K562 (cell line): ENCODE data around the gene HEXIM2. TPM values are rescaled to one million over a fixed set of nuclear protein-coding genes. Genes with fewer than 3 reads are reported as not detected.

Experiments
- ATAC-seq: fragments of 200-7000 bp; cut with Tn5 transposase; 3 replicates; pipeline ENCODE4 v1.9.1; 2020; ENCODE audit warnings: moderate library complexity
- BruUV-seq: library from RNA; stranded (reverse); fragments of 400-500 nt; replicated peaks from 2 replicates; lab custom pipeline; 2021; lab: Mats Ljungman, UMichigan
- CTCF ChIA-PET: fragments of 300-600 bp; formaldehyde crosslinking; extraction: SDS; loops from one replicate; lab custom pipeline; 2021; ENCODE audit warnings: low intra/inter-chr PET ratio; lab: Yijun Ruan, JAX
- POLR2A ChIA-PET: fragments of 300-600, 350-650 bp; sonication (Branson Sonifier 250); formaldehyde crosslinking; extraction: SDS; loops from one replicate; lab custom pipeline; 2021; ENCODE audit warnings: antibody characterized with exemption, inconsistent platforms; lab: Yijun Ruan, JAX
- DNase-seq, 4 experiments: peaks; one replicate each; pipeline versions ENCODE4 v3.0.0 to v3.0.0-alpha.2; 2011 to 2018; ENCODE audit warnings: low spot score in 3 of 4, mixed read lengths in 3 of 4; ENCODE audit errors: extremely low read depth in 1 of 4
- FAIRE-seq: peaks from 2 replicates; lab custom pipeline; 2011; peaks lifted over from hg19 to GRCh38; lab: Jason Lieb, UNC
- H2AFZ ChIP-seq: 2 replicates; pipeline ENCODE4 v1.6.0; 2011; ENCODE audit warnings: low read depth, low read length, control low read depth, inconsistent platforms
- H3K27ac ChIP-seq: fragments of 200-600 bp; 3 replicates; pipeline ENCODE4 v1.8.0; 2011; ENCODE audit warnings: low read depth, mild to moderate bottlenecking, control low read depth, inconsistent platforms, low read length, moderate library complexity, mixed read lengths; ENCODE audit errors: extremely low read depth
- H3K27me3 ChIP-seq, 2 experiments: fragments of 300-600 bp in 1 of 2; 2 replicates in 1 of 2; 3 replicates in 1 of 2; pipeline versions ENCODE4 v1.6.0 to v1.8.0; 2011; ENCODE audit warnings: inconsistent platforms in 2 of 2, low read length in 2 of 2, mild to moderate bottlenecking in 1 of 2, mixed read lengths in 1 of 2, moderate library complexity in 1 of 2; ENCODE audit not compliant: control insufficient read depth in 2 of 2, insufficient read depth in 2 of 2
- H3K36me3 ChIP-seq: fragments of 300-600 bp; 3 replicates; pipeline ENCODE4 v1.8.0; 2011; ENCODE audit warnings: mild to moderate bottlenecking, low read length, inconsistent platforms; ENCODE audit not compliant: control insufficient read depth, insufficient read depth
- H3K4me1 ChIP-seq, 2 experiments: fragments of 200-600 bp in 1 of 2; replicated peaks in 1 of 2; 2 replicates in 1 of 2; 3 replicates in 1 of 2; pipeline versions ENCODE4 v1.5.1 to v1.8.0; 2011; ENCODE audit warnings: inconsistent platforms in 2 of 2, low read length in 2 of 2, mild to moderate bottlenecking in 1 of 2, mixed read lengths in 1 of 2, moderate library complexity in 1 of 2; ENCODE audit not compliant: control insufficient read depth in 2 of 2, insufficient read depth in 2 of 2
- H3K4me2 ChIP-seq: 2 replicates; pipeline ENCODE4 v1.6.1; 2011; ENCODE audit warnings: low read length, control low read depth, inconsistent platforms, mixed read lengths; ENCODE audit not compliant: insufficient read depth
- H3K4me3 ChIP-seq: fragments of 200-600 bp; sonication (generic), shearing (Covaris generic); 2 replicates; pipeline ENCODE4 v1.5.1; 2016; ENCODE audit warnings: control low read depth, inconsistent platforms
- H3K79me2 ChIP-seq: fragments of 200-600 bp; 3 replicates; pipeline ENCODE4 v1.8.0; 2011; ENCODE audit warnings: low read length, inconsistent platforms; ENCODE audit not compliant: control insufficient read depth, insufficient read depth
- H3K9ac ChIP-seq, 2 experiments: 2 replicates each; pipeline versions ENCODE4 v1.6.0 to v1.6.1; 2011; ENCODE audit warnings: low read depth in 2 of 2, low read length in 2 of 2, control low read depth in 1 of 2, inconsistent platforms in 1 of 2, mild to moderate bottlenecking in 1 of 2, mixed read lengths in 1 of 2; ENCODE audit not compliant: insufficient read depth in 1 of 2
- H3K9me1 ChIP-seq: one replicate; pipeline ENCODE4 v1.6.0; 2011; ENCODE audit warnings: inconsistent platforms, mild to moderate bottlenecking, low read length, moderate library complexity; ENCODE audit not compliant: control insufficient read depth, insufficient read depth
- H3K9me3 ChIP-seq: replicated peaks from 2 replicates; pipeline ENCODE4 v1.5.1; 2011; ENCODE audit warnings: low read depth, low read length, inconsistent platforms; ENCODE audit not compliant: control insufficient read depth, insufficient read depth
- H4K20me1 ChIP-seq: replicated peaks from 2 replicates; pipeline ENCODE4 v1.6.1; 2011; ENCODE audit warnings: low read length, inconsistent platforms, mixed read lengths; ENCODE audit not compliant: control insufficient read depth, insufficient read depth
- ARID1B ChIP-seq: fragments of 450-650 bp; IDR thresholded peaks from 2 replicates; pipeline ENCODE4 v1.6.1; 2016; ENCODE audit warnings: antibody characterized with exemption, mild to moderate bottlenecking, inconsistent platforms
- HNRNPH1 ChIP-seq: fragments of 200-400 bp; formaldehyde crosslinking; optimal IDR thresholded peaks from 2 replicates; pipeline ENCODE3; 2017; ENCODE audit warnings: low read depth, mild to moderate bottlenecking, low read length, moderate library complexity
- PHF8 ChIP-seq: fragments of 200-600 bp; sonication (generic); IDR thresholded peaks from 2 replicates; pipeline ENCODE4 v1.6.1; 2012; ENCODE audit warnings: mixed run types, mild to moderate bottlenecking, inconsistent platforms, low read length, moderate library complexity, borderline replicate concordance
- PHTF2 ChIP-seq: fragments of 250-450 bp; sonication (Bioruptor Pico); IDR thresholded peaks from 2 replicates; pipeline ENCODE4 v1.5.0; 2021; ENCODE audit warnings: mild to moderate bottlenecking
- SAFB ChIP-seq: fragments of 200-400 bp; formaldehyde crosslinking; IDR thresholded peaks from 2 replicates; pipeline ENCODE4 v1.6.1; 2017; ENCODE audit warnings: low read depth, low read length, borderline replicate concordance
- ZBTB8A ChIP-seq: fragments of 450-650 bp; IDR thresholded peaks from 2 replicates; pipeline ENCODE4 v1.6.1; 2018; ENCODE audit warnings: mild to moderate bottlenecking, moderate library complexity; ENCODE audit not compliant: partially characterized antibody
- ZNF124 ChIP-seq: sonication (generic); formaldehyde crosslinking; IDR thresholded peaks from 2 replicates; pipeline ENCODE4 v1.8.1; 2022; ENCODE audit warnings: missing genetic modification reagents
- ZNF583 ChIP-seq: fragments of 250-450 bp; sonication (Bioruptor Pico); IDR thresholded peaks from 2 replicates; pipeline ENCODE4 v1.4.0; 2020
- WGBS: fragments of 100-300 bp; shearing (Covaris generic); methylation state at CpG from one replicate; pipeline ENCODE4 v1.1.6; 2016; ENCODE audit warnings: low coverage, mixed read lengths; ENCODE audit not compliant: insufficient coverage; ENCODE audit errors: missing lambda C conversion rate; 5-methylcytosine and 5-hydroxymethylcytosine counted together
- in situ Hi-C: fragments of 300-500 bp; cut with MboI; formaldehyde crosslinking; loops from 4 replicates; pipeline ENCODE4 v1.15.0; 2018; ENCODE audit warnings: inconsistent platforms, mixed read lengths
- intact Hi-C: fragments of 100-400 bp; cut with micrococcal nuclease; formaldehyde crosslinking; loops from 2 replicates; pipeline ENCODE4 v1.14.2; 2022
- polyA plus RNA-seq, 8 experiments: library from polyadenylated mRNA; depleted of rRNA in 4 of 8; stranded (reverse) in 5 of 8; unstranded in 3 of 8; fragments of >200 nt; fragmentation: Nextera tagmentation in 2 of 8; fragmentation: Illumina TruSeq in 1 of 8; extraction: Ambion mirVana in 2 of 8; extraction: Trizol in 1 of 8; gene quantifications; 2 replicates each; pipeline versions ENCODE4 v1.2.1 to v1.2.3, GENCODE V29; 2011 to 2014; ENCODE audit warnings: inconsistent platforms in 1 of 8, missing spikeins in 1 of 8
- total RNA-seq, 7 experiments: library from RNA; depleted of rRNA in 6 of 7; stranded (reverse); fragments of >200 nt in 6 of 7; fragmentation: Illumina TruSeq in 2 of 7; extraction: Trizol in 2 of 7; gene quantifications; 2 replicates each; pipeline versions ENCODE4 v1.2.1 to v1.2.3, GENCODE V29; 2011 to 2021; ENCODE audit warnings: low replicate concordance in 1 of 7

HEXIM2 gene
- total and polyA plus RNA-seq, 9 of the 15 experiments (the other 6 are each of a cell fraction or from before 2014, with no cell fraction given), result 0.69 to 3.4 (median 1.1) TPM; not detected in 2

DNA sequence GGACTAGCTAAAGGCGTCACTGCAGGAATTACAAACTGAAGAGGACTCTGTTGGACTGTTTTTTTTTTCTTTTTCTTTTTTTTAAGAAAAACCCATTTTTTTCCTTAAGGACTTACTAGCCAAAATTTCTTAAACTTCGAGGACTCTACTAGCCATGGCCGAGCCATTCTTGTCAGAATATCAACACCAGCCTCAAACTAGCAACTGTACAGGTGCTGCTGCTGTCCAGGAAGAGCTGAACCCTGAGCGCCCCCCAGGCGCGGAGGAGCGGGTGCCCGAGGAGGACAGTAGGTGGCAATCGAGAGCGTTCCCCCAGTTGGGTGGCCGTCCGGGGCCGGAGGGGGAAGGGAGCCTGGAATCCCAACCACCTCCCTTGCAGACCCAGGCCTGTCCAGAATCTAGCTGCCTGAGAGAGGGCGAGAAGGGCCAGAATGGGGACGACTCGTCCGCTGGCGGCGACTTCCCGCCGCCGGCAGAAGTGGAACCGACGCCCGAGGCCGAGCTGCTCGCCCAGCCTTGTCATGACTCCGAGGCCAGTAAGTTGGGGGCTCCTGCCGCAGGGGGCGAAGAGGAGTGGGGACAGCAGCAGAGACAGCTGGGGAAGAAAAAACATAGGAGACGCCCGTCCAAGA, 12.5 kb upstream of the HEXIM2 start (continued):
- TF ChIP-seq ZNF124 (CRISPR knock-in tag) (no peak), ARID1B (no peak), ZNF583 (CRISPR knock-in tag) (no peak), PHTF2 (CRISPR knock-in tag) (no peak), ZBTB8A (no peak), HNRNPH1 (no peak), PHF8 (no peak)

DNA sequence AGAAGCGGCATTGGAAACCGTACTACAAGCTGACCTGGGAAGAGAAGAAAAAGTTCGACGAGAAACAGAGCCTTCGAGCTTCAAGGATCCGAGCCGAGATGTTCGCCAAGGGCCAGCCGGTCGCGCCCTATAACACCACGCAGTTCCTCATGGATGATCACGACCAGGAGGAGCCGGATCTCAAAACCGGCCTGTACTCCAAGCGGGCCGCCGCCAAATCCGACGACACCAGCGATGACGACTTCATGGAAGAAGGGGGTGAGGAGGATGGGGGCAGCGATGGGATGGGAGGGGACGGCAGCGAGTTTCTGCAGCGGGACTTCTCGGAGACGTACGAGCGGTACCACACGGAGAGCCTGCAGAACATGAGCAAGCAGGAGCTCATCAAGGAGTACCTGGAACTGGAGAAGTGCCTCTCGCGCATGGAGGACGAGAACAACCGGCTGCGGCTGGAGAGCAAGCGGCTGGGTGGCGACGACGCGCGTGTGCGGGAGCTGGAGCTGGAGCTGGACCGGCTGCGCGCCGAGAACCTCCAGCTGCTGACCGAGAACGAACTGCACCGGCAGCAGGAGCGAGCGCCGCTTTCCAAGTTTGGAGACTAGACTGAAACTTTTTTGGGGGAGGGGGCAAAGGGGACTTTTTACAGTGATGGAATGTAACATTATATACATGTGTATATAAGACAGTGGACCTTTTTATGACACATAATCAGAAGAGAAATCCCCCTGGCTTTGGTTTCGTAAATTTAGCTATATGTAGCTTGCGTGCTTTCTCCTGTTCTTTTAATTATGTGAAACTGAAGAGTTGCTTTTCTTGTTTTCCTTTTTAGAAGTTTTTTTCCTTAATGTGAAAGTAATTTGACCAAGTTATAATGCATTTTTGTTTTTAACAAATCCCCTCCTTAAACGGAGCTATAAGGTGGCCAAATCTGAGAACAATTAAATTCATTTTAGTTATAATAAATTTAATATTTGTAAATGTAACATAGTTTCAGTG, 11.7 kb upstream of the HEXIM2 start:
- intact Hi-C loops, result loop anchor here (2.0 kb wide), 1 partner anchor 47 kb away; no protein-coding TSS in a partner anchor
- H2AFZ ChIP-seq, result peak overlapping the region; percentile 14; the same call in 1 of the 2 replicates
- DNase-seq (peak in 3 of 4 experiments; percentile 26 to 72 (median 32)), FAIRE-seq (no peak), ATAC-seq (peak; percentile 10)
- H3K9me1 ChIP-seq, result no peaks in the 10 kb centered on the region
- no TSS peak for BruUV-seq
- no peaks in the 10 kb centered on the region for H3K9me3 ChIP-seq
- peaks cover 3% of the 10 kb centered on the region; the same call in 1 of the 3 replicates for H3K36me3 ChIP-seq
- H3K9ac ChIP-seq, result peak overlapping the region; percentile 79 to 98
- under 1% methylated on average over 51 of the region's 56 CpGs for WGBS
- in situ Hi-C loops, result no loop called here
- no peaks in the 10 kb centered on the region for H3K27me3 ChIP-seq
- CTCF ChIA-PET, result interaction anchor here (0.6 to 3.8 kb wide), 4 partner anchors 8 to 48 kb away, joined by 3 to 29 read pairs (median 9); partner anchors contain the start of gene ACBD4
- POLR2A ChIA-PET, result interaction anchor here (0.5 to 10.1 kb wide), 61 partner anchors 11 to 1002 kb away, joined by 3 to 497 read pairs (median 5); partner anchors contain the start of genes ACBD4, DCAKD, HEXIM2 and MAP3K14
- H3K4me3 ChIP-seq, result peak overlapping the region; percentile 69
- peaks cover 5% of the 10 kb centered on the region; the same call in 1 of the 2 replicates for H4K20me1 ChIP-seq
- peaks cover 28 to 33% of the 10 kb centered on the region in 2 experiments for H3K4me1 ChIP-seq
- H3K79me2 ChIP-seq, result peaks cover 54% of the 10 kb centered on the region
- H3K4me2 ChIP-seq, result peak overlapping the region; percentile 95
- peak overlapping the region; percentile 86 for H3K27ac ChIP-seq
- TF ChIP-seq SAFB, result peak; percentile 58; the same call in 1 of the 2 replicates
